ENCODE measurements around the gene TNFRSF17. TPM values are rescaled to one million over a fixed set of nuclear protein-coding genes. Genes with fewer than 3 reads are reported as not detected.
A peak's percentile ranks its signal among the peaks of the same experiment; 100 is the strongest.

Gene TNFRSF17
- total and polyA plus RNA-seq, 2 of the 13 experiments (the other 11 are each of a cell fraction or from before 2014, with no cell fraction given) = not detected

DNA sequence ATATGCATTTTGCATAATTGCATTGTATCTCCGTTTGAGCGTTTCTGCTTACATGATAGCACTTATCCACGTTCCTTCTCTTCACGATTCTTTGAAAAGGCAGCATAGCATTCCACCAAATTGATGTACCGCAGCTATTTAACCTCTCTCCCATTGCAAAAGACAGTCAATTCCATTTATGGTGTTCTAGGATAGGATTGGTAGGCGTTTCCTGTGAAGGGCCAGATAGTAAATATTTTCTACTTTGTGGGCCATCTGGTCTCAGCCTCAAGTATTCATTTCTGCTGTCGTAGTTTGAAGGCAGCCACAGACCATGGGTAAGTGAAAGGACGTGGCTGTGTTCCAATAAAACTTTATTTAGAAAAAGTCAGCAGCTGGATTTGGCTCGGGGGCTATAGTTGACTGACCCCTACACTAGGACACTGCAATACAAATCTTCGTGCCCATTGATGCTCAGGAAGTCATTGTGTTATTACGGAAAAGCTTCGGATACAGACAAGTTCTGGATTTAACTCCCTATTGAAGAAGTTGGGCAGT, 21.6 kb downstream of the TNFRSF17 start:
- POLR2A ChIA-PET = interaction anchor here (2.1 kb wide), 1 partner anchor 10 kb away, joined by 7 read pairs; the partner anchor contains the start of gene SNX29
- no peak for FAIRE-seq
- Histone ChIP-seq H2AFZ (ENCODE audit: low read length) (no peak overlapping the region), H3K27ac (ENCODE audit: extremely low read length, insufficient read depth, low read length) (no peak overlapping the region), H3K9me3 (ENCODE audit: low read length) (no peaks in the 10 kb centered on the region), H3K4me2 (ENCODE audit: low read depth, low read length) (no peak overlapping the region), H3K4me1 (ENCODE audit: insufficient read depth, low read length) (no peaks in the 10 kb centered on the region), H3K36me3 (replicated peaks in 1 of 2; ENCODE audit: control insufficient read depth in 1 of 2, insufficient read depth in 2 of 2, low read length in 2 of 2) (no peaks in the 10 kb centered on the region), H3K4me3 (replicated peaks in 1 of 3; ENCODE audit: insufficient read depth in 1 of 3, low read depth in 2 of 3, low read length in 3 of 3) (no peak overlapping the region), H3K9ac (ENCODE audit: insufficient read depth, low read depth, low read length) (no peak overlapping the region), H4K20me1 (ENCODE audit: insufficient read depth, low read length) (no peaks in the 10 kb centered on the region), H3K79me2 (ENCODE audit: insufficient read depth, low read length) (no peaks in the 10 kb centered on the region), H3K27me3 (ENCODE audit: control insufficient read depth in 1 of 2, insufficient read depth in 2 of 2, low read length in 2 of 2) (no peaks in the 10 kb centered on the region)
- ATAC-seq = no peak
- in situ Hi-C loops (cut with HindIII; ENCODE audit: extremely low pct_ligation_motif_present, low pct_unique_long_range_greater_than_20kb) (no loop called here), intact Hi-C loops (cut with micrococcal nuclease; ENCODE audit: unreplicated experiment) (no loop called here)
- BruUV-seq (replicated peaks) = no TSS peak
- CTCF ChIA-PET (ENCODE audit: low intra/inter-chr PET ratio, low total read pairs) = no interaction called here
- TF ChIP-seq SIX4 (CRISPR knock-in tag; IDR thresholded peaks at IDR 0.05) (no peak), HNF4G (IDR thresholded peaks at IDR 0.05; ENCODE audit: borderline replicate concordance, low read depth, low read length) (no peak), HNF4G (CRISPR knock-in tag; IDR thresholded peaks at IDR 0.05; ENCODE audit: borderline replicate concordance, low read depth) (no peak), SAFB2 (CRISPR knock-in tag; IDR thresholded peaks at IDR 0.05; ENCODE audit: borderline replicate concordance, low read depth) (no peak), ZSCAN21 (CRISPR knock-in tag; IDR thresholded peaks at IDR 0.05; ENCODE audit: borderline replicate concordance) (no peak), ZBTB40 (IDR thresholded peaks at IDR 0.05) (no peak), ZBTB40 (CRISPR knock-in tag; IDR thresholded peaks at IDR 0.05) (peak; percentile 94), ZNF678 (CRISPR knock-in tag; IDR thresholded peaks at IDR 0.05) (no peak)
- no peak for DNase-seq (ENCODE audit: low spot score)
- 86% methylated on average over 12 of the region's 12 CpGs for WGBS (ENCODE audit: low lambda C conversion rate)

Measured in HepG2 (cell line).